Esophagus (tissue), 2 donors: ENCODE measurements around the gene SLC2A9. TPM values are rescaled to one million over a fixed set of nuclear protein-coding genes. Genes with fewer than 3 reads are reported as not detected.

ENCODE experiments used
- H3K27ac ChIP-seq, 2 donors: one replicate each; pipeline ENCODE4 v1.5.1; 2013; ENCODE audit warnings: low read depth in 2 of 2, mild to moderate bottlenecking in 2 of 2, inconsistent platforms in 1 of 2, low read length in 1 of 2, moderate library complexity in 1 of 2
- H3K27me3 ChIP-seq, 2 donors: one replicate each; pipeline ENCODE4 v1.6.1; 2013; ENCODE audit warnings: low read length in 2 of 2, control low read depth in 1 of 2, mild to moderate bottlenecking in 1 of 2; ENCODE audit not compliant: insufficient read depth in 2 of 2, control insufficient read depth in 1 of 2
- H3K36me3 ChIP-seq, 2 donors: one replicate each; pipeline ENCODE4 v1.6.1; 2013; ENCODE audit warnings: low read length in 1 of 2; ENCODE audit not compliant: control insufficient read depth in 2 of 2, insufficient read depth in 2 of 2
- H3K4me1 ChIP-seq, 2 donors: one replicate each; pipeline ENCODE4 v1.6.1; 2013; ENCODE audit warnings: low read length in 1 of 2; ENCODE audit not compliant: control insufficient read depth in 2 of 2, insufficient read depth in 2 of 2
- H3K4me3 ChIP-seq, 2 donors: one replicate each; pipeline ENCODE4 v1.5.1; 2013; ENCODE audit warnings: low read length in 2 of 2, mild to moderate bottlenecking in 2 of 2, low read depth in 1 of 2, moderate library complexity in 1 of 2
- H3K9me3 ChIP-seq, 2 donors: one replicate each; pipeline ENCODE4 v1.6.1; 2013; ENCODE audit warnings: mild to moderate bottlenecking in 2 of 2, low read depth in 1 of 2, low read length in 1 of 2, moderate library complexity in 1 of 2; ENCODE audit not compliant: control insufficient read depth in 2 of 2, insufficient read depth in 1 of 2
- WGBS, 2 donors: extraction: QIAGEN DNeasy Blood & Tissue Kit; methylation state at CpG; one replicate each; pipeline ENCODE4 v1.1.7; 2013; 5-methylcytosine and 5-hydroxymethylcytosine counted together
- polyA plus RNA-seq, 2 donors: library from polyadenylated mRNA; stranded (reverse); fragments of 200-250 nt; gene quantifications; one replicate each; pipeline ENCODE4 v1.2.3, GENCODE V29; 2013
- donor health status: healthy with polysubstance abuse.
- donor health status: Bipolar disorder and iron deficiency.

The SLC2A9 gene
- polyA plus RNA-seq, 2 donors, result 4.1 to 5.8 TPM

DNA sequence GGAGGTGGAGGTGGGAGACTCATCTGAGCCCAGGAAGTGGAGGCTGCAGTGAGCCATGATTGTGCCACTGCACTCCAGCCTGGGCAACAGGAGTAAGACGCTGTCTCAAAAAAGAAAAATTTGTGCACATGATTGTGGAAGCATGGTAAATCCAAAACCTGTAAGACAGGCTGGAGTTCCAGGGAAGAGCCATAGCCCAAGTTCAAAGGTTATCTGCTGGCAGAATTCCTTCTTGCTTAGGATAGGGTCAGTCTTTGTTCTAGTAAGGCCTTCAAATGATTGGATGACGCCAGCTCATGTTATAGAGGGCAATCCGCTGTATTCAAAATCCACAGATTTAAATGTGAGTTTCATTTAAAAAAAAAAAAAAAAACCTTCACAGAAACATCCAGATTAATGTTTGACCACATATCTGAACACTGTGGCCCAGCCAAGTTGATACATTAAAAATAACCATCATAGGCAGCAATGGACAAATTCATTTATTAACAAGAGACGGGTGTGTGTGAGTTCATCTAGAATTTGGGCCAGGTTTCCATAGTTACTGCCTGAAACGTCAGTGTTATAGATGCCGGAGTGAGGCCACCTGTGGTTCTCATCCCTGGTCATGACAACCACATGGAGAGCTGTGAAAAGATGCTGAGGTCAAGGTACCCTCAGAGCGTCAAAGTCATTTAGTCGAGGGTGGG is 35.2 kb upstream of the SLC2A9 start:
- Histone ChIP-seq H3K27me3 (no peaks in the 10 kb centered on the region), H3K27ac (no peak overlapping the region), H3K4me3 (no peak overlapping the region), H3K36me3 (no peaks in the 10 kb centered on the region), H3K9me3 (no peaks in the 10 kb centered on the region), H3K4me1 (peaks cover 3 to 14% of the 10 kb centered on the region in 2 donors)
- 70 to 74% methylated on average over 8 of the region's 8 CpGs for WGBS, 2 donors

DNA sequence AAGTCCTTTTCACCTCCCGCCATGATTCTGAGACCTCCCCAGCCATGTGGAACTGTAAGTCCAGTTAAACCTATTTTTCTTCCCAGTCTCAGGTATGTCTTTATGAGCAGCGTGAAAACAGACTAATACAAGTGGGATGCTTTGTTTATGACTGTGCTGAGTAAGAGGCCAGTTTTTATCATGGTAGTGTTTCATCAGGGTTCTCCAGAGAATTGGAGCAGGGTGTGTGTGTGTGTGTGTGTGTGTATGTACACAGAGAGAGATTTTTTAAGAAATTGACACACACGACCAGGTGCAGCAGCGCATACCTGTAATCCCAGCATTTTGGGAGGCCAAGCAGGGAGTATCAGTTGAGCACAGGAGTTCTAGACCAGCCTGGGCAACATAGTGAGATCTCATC is 34.6 kb upstream of the SLC2A9 start:
- H3K4me1 ChIP-seq, result peaks cover 3 to 14% of the 10 kb centered on the region in 2 donors
- no peak overlapping the region for H3K27ac ChIP-seq
- H3K36me3 ChIP-seq, result no peaks in the 10 kb centered on the region
- H3K4me3 ChIP-seq, result no peak overlapping the region
- H3K9me3 ChIP-seq, result no peaks in the 10 kb centered on the region
- no peaks in the 10 kb centered on the region for H3K27me3 ChIP-seq
- WGBS, 2 donors, result 85 to 87% methylated on average over 4 of the region's 4 CpGs

DNA sequence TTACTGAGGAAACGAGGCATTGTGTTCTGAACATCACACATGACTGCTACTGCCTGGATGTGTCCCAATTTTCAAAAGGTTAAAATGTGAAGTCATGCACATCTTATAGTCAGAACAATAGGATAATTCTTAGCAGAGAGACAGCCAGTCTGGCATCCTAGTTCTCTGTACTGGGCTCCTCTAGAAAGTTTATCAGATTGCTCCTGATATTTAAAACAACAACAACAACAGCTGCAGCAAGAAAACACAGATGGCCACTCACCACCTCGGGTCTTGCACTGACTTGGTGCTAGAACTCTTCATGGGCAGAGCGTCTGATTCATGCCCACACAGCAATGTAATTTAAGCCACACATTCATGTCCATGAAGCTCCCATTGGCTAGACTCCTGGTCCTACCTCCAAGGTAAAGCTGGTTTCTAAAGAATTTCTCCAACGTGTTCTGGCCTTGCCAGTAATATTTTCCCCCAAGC is 33.3 kb upstream of the SLC2A9 start:
- Histone ChIP-seq H3K36me3 (no peaks in the 10 kb centered on the region), H3K4me1 (peaks cover 3 to 17% of the 10 kb centered on the region in 2 donors), H3K27me3 (no peaks in the 10 kb centered on the region), H3K27ac (no peak overlapping the region), H3K4me3 (no peak overlapping the region), H3K9me3 (no peaks in the 10 kb centered on the region)
- WGBS, 2 donors, result 39 to 60% methylated on average over 4 of the region's 4 CpGs

DNA sequence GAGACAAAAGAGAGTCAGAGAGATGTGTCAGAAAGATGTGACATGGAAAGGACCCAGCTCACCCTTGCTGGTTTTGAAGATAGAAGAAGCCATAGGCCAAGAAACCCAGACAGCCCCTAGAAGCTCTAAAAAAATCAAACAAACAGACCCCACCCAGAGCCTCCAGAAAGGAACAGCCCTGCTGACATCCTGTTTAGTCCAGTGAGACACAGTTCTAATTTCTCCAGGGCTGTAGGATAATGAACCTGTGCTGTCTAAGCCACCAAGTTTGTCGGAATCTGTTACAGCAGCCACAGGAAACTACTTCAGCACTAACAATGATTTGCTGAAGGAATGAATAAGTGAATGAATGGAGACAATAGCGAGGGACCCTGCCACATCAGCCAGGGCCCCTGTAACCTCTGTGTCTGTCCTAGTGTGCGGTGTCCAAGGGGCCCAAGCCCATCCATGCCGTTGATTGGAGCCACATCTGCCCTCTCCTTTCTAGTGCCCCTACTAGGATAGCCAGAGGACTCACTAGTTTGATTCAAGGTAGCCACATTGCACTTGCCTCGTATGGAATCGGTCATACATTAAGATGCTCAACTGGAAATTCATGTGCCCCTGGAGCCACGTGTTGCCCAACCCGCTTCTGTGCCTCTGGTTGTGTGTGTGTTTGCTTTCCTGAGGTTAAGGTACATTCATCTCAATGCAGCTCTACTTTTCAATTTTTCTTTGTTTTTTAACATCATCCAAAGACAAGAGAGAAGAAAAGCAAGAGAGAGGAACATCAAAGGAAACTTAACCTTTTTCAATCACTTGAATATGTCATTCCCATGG is 32.5 kb upstream of the SLC2A9 start:
- Histone ChIP-seq H3K4me1 (peaks cover 3 to 19% of the 10 kb centered on the region in 2 donors), H3K36me3 (no peaks in the 10 kb centered on the region), H3K9me3 (no peaks in the 10 kb centered on the region), H3K4me3 (no peak overlapping the region), H3K27me3 (no peaks in the 10 kb centered on the region), H3K27ac (no peak overlapping the region)
- 75 to 80% methylated on average over 8 of the region's 8 CpGs for WGBS, 2 donors

GRCh38 chr4:10051517-10052135 is 30.3 kb upstream of the SLC2A9 start:
- Histone ChIP-seq H3K36me3 (no peaks in the 10 kb centered on the region), H3K27ac (no peak overlapping the region), H3K9me3 (no peaks in the 10 kb centered on the region), H3K27me3 (no peaks in the 10 kb centered on the region), H3K4me3 (no peak overlapping the region), H3K4me1 (peaks cover 0 to 19% of the 10 kb centered on the region in 2 donors)
- WGBS, 2 donors, result 60 to 74% methylated on average over 11 of the region's 11 CpGs

- Histone ChIP-seq H3K4me1 (peaks cover 0 to 19% of the 10 kb centered on the region in 2 donors), H3K27me3 (no peaks in the 10 kb centered on the region), H3K36me3 (no peaks in the 10 kb centered on the region), H3K27ac (no peak overlapping the region), H3K4me3 (no peak overlapping the region), H3K9me3 (no peaks in the 10 kb centered on the region)
- WGBS, 2 donors, result 77 to 85% methylated on average over 5 of the region's 5 CpGs
Measured at GRCh38 chr4:10050721-10051120, 29.4 kb upstream of the SLC2A9 start.

- WGBS, 2 donors, result 75% methylated on average over 3 of the region's 3 CpGs
- Histone ChIP-seq H3K4me3 (no peak overlapping the region), H3K36me3 (no peaks in the 10 kb centered on the region), H3K27ac (no peak overlapping the region), H3K9me3 (no peaks in the 10 kb centered on the region), H3K27me3 (no peaks in the 10 kb centered on the region), H3K4me1 (peaks cover 0 to 19% of the 10 kb centered on the region in 2 donors)
Measured at GRCh38 chr4:10050261-10050661, 29.0 kb upstream of the SLC2A9 start.

GRCh38 chr4:10048941-10049697 is 27.8 kb upstream of the SLC2A9 start:
- H3K27me3 ChIP-seq, result no peaks in the 10 kb centered on the region
- WGBS, 2 donors, result 64 to 77% methylated on average over 4 of the region's 4 CpGs
- H3K9me3 ChIP-seq, result no peaks in the 10 kb centered on the region
- no peak overlapping the region for H3K4me3 ChIP-seq
- H3K27ac ChIP-seq, result no peak overlapping the region
- H3K4me1 ChIP-seq, result peaks cover 0 to 12% of the 10 kb centered on the region in 2 donors
- no peaks in the 10 kb centered on the region for H3K36me3 ChIP-seq

GRCh38 chr4:10047967-10048366 is 26.7 kb upstream of the SLC2A9 start:
- no peak overlapping the region for H3K4me3 ChIP-seq
- WGBS, 2 donors, result 83 to 88% methylated on average over 5 of the region's 5 CpGs
- H3K4me1 ChIP-seq, result peaks cover 0 to 9% of the 10 kb centered on the region in 2 donors
- no peaks in the 10 kb centered on the region for H3K9me3 ChIP-seq
- H3K27ac ChIP-seq, result no peak overlapping the region
- no peaks in the 10 kb centered on the region for H3K27me3 ChIP-seq
- no peaks in the 10 kb centered on the region for H3K36me3 ChIP-seq
